Peyer's patch (tissue), 4 donors: ENCODE measurements around the gene ELFN1. TPM values are rescaled to one million over a fixed set of nuclear protein-coding genes. Genes with fewer than 3 reads are reported as not detected.

Experiments
- DNase-seq, 3 donors: peaks; one replicate each; pipeline ENCODE4 v3.0.0-alpha.2; 2017 to 2019
- H3K27ac ChIP-seq, 4 donors: fragments of 200-600 bp; sonication (generic); one replicate each; pipeline ENCODE4 v1.5.1; 2016 to 2019
- H3K27me3 ChIP-seq, 2 donors: fragments of 200-600 bp; sonication (generic); one replicate each; pipeline ENCODE4 v1.5.1; 2019
- H3K36me3 ChIP-seq, 3 donors: fragments of 200-600 bp; sonication (generic); one replicate each; pipeline ENCODE4 v1.5.1; 2016 to 2019
- H3K4me1 ChIP-seq, 4 donors: fragments of 200-600 bp; sonication (generic); one replicate each; pipeline ENCODE4 v1.5.1; 2016 to 2019
- H3K4me3 ChIP-seq, 4 donors: fragments of 200-600 bp; sonication (generic); 1 replicate in 3 of 4; 2 replicates in 1 of 4; pipeline ENCODE4 v1.5.1; 2016 to 2019; ENCODE audit warnings: mild to moderate bottlenecking in 1 of 4
- H3K9me3 ChIP-seq, 4 donors: fragments of 200-600 bp; sonication (generic); one replicate each; pipeline ENCODE4 v1.5.1; 2016 to 2019; ENCODE audit warnings: mild to moderate bottlenecking in 1 of 4
- CTCF ChIP-seq, 6 experiments: fragments of 450-650 bp in 4 of 6; fragments of 200-600 bp in 2 of 6; sonication (generic) in 1 of 6; IDR thresholded peaks; one replicate each; pipeline ENCODE4 v1.5.1; 2017 to 2019; ENCODE audit warnings: antibody characterized with exemption in 6 of 6, mild to moderate bottlenecking in 3 of 6, moderate library complexity in 1 of 6
- POLR2A ChIP-seq, 2 donors: fragments of 450-650 bp; IDR thresholded peaks; one replicate each; pipeline ENCODE4 v1.5.1; 2017; ENCODE audit warnings: antibody characterized with exemption in 2 of 2, mild to moderate bottlenecking in 2 of 2, moderate library complexity in 2 of 2
- total RNA-seq, 4 donors: library from RNA; depleted of rRNA; stranded (reverse); fragments of >200 nt; gene quantifications; one replicate each; pipeline ENCODE4 v1.1.0, GENCODE V29; 2016

The ELFN1 gene
- total RNA-seq, 4 donors from 2014 or later, result 0.80 TPM; not detected in 3

GRCh38 chr7:1723254-1723653 is 53.2 kb downstream of the ELFN1 start:
- no peaks in the 10 kb centered on the region for H3K4me1 ChIP-seq
- peaks cover 0 to 9% (median 0%) of the 10 kb centered on the region in 4 donors for H3K9me3 ChIP-seq
- H3K27ac ChIP-seq, result no peak overlapping the region
- no peak for TF ChIP-seq POLR2A (IDR thresholded peaks at IDR 0.05)
- no peak for TF ChIP-seq CTCF (IDR thresholded peaks at IDR 0.05)
- no peaks in the 10 kb centered on the region for H3K36me3 ChIP-seq
- DNase-seq, result no peak
- H3K4me3 ChIP-seq, result no peak overlapping the region
- no peaks in the 10 kb centered on the region for H3K27me3 ChIP-seq

DNA sequence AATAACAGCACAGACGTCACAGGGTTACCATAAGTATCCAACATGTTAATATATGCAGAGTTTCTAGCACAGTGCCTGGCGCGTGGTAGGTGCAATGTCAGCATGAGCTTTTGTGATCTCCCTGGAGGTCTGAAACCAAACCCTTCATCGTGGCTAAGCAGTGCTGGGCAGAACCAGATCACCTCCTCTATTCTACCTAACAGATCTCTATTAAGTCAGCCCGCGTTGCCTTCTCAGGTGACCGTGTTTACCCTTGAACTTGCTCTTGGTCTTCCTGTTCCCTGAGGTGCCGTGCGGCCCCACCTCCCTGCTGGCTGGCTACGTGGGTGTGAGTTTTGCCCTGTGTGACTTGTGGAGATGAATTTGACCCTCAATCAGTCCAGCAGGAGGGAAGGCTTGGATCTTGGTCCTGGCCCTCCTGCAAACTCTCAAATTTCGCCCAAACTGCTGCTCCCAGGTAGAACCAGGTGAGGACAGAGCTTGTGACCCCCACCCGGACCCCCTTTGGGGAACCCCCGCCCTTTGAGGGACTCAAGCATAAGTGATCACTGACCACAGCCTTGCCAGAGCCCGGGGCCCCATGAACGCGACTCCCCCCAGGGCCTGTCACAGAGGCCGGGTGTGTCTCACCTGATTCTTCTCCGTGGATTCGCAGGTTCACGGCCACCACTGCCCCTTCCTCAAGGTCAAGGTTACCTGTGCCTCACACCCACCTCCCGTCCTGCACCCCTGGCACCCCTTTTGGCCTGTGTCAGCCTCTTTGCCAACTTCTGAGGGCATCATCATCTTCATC is 54.2 kb downstream of the ELFN1 start:
- H3K36me3 ChIP-seq, result no peaks in the 10 kb centered on the region
- no peak for DNase-seq
- TF ChIP-seq POLR2A (IDR thresholded peaks at IDR 0.05) (no peak), CTCF (IDR thresholded peaks at IDR 0.05) (no peak)
- peaks cover 0 to 12% (median 2%) of the 10 kb centered on the region in 4 donors for H3K9me3 ChIP-seq
- H3K4me1 ChIP-seq, result no peaks in the 10 kb centered on the region
- no peak overlapping the region for H3K27ac ChIP-seq
- H3K27me3 ChIP-seq, result no peaks in the 10 kb centered on the region
- H3K4me3 ChIP-seq, result no peak overlapping the region

DNA sequence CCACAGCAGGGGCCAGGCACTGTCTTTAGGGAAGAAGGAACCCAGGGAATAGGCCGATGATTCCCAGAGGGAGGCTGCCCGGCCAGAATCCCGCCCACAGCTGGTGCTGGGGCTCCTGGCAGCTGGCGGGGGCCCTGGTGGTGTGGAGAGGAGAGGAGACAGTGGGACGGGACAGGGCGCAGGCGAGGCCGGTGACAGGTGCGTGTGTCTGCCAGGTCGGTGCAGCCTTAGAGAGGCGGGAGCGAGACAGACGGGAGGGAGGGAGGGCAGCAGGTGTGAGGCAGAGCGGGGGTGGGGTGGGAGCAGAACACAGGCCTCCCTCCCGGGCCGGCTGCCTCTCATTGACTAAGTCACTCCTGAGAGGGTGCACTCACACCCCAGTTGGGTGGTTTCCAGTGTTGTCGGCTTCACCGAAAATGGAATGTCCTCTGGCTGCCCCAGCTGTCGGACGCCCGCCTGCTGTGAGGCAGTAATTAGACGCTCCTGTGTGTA is 55.2 kb downstream of the ELFN1 start:
- Histone ChIP-seq H3K27me3 (no peaks in the 10 kb centered on the region), H3K27ac (no peak overlapping the region), H3K36me3 (no peaks in the 10 kb centered on the region), H3K4me3 (no peak overlapping the region), H3K4me1 (no peaks in the 10 kb centered on the region), H3K9me3 (peaks cover 0 to 14% (median 4%) of the 10 kb centered on the region in 4 donors)
- no peak for TF ChIP-seq POLR2A (IDR thresholded peaks at IDR 0.05)
- no peak for TF ChIP-seq CTCF (IDR thresholded peaks at IDR 0.05)
- peak in 1 of 3 donors; percentile 53 for DNase-seq

DNA sequence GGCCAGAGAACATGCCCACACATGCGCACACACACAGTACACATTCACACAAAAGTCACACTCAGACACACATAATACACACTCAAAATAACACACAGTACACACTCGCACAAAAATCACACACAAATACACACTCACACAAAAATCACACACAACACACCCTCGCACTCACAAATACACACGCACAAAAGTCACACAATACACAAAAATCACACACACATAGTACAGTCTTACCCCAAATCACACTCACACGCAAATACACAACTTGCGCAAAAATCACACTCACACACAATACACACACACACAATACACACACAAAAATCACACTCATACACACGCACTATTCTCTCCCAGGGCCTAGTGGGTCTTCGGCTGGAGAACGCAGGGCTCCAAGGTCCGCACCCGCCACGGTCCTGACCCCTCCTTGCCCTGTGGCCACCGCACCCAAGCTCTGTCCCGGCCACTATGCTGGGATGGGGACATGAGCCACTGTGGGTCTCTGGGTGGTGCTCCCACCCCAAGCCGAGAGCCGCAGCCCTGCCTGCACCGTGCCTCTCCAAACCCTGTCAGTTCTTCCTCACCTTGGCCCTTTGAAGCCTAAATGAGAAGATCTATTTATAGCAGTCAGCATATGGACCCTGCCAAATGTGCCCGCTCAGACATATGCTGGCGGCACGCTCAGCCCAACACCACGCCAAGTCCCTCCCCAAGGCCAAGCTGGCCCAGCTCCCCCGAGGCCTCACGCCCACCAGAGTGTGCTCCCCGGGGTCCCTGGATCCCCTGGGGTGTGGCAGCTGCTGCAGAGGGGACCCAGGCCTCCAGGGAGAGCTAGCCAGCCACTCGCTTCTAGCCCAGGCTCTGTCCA is 55.9 kb downstream of the ELFN1 start:
- no peak for TF ChIP-seq CTCF (IDR thresholded peaks at IDR 0.05)
- no peak for TF ChIP-seq POLR2A (IDR thresholded peaks at IDR 0.05)
- H3K36me3 ChIP-seq, result no peaks in the 10 kb centered on the region
- DNase-seq, result no peak
- H3K27me3 ChIP-seq, result no peaks in the 10 kb centered on the region
- peaks cover 0 to 14% (median 4%) of the 10 kb centered on the region in 4 donors for H3K9me3 ChIP-seq
- no peaks in the 10 kb centered on the region for H3K4me1 ChIP-seq
- no peak overlapping the region for H3K27ac ChIP-seq
- no peak overlapping the region for H3K4me3 ChIP-seq

GRCh38 chr7:1727079-1727478 is 57.0 kb downstream of the ELFN1 start:
- Histone ChIP-seq H3K27ac (no peak overlapping the region), H3K4me3 (no peak overlapping the region), H3K9me3 (peaks cover 0 to 14% (median 4%) of the 10 kb centered on the region in 4 donors), H3K27me3 (no peaks in the 10 kb centered on the region), H3K36me3 (no peaks in the 10 kb centered on the region), H3K4me1 (no peaks in the 10 kb centered on the region)
- no peak for TF ChIP-seq POLR2A (IDR thresholded peaks at IDR 0.05)
- no peak for TF ChIP-seq CTCF (IDR thresholded peaks at IDR 0.05)
- no peak for DNase-seq
